Coronary artery (tissue), 2 donors: Measurements from ENCODE around the gene DHRS2.
"Not testable (repeated sequence)": the region's sequence is repeated elsewhere in the genome, so short reads cannot be mapped to it uniquely, and the experiment has no call there.

Source experiments
- DNase-seq: peaks from one replicate; pipeline ENCODE4 v3.0.0-alpha.2; 2017; ENCODE audit warnings: low spot score
- H3K27ac ChIP-seq, 2 donors: fragments of 200-600 bp; sonication (generic); one replicate each; pipeline ENCODE4 v1.5.1; 2016 to 2019
- H3K4me3 ChIP-seq: fragments of 200-600 bp; sonication (generic); 2 replicates; pipeline ENCODE4 v1.5.1; 2016; ENCODE audit warnings: mild to moderate bottlenecking, moderate library complexity
- TF ChIP-seq, protein P1 (sequence below): fragments of 200-600 bp; sonication (generic); IDR thresholded peaks from one replicate; pipeline ENCODE4 v1.5.1; 2019; ENCODE audit warnings: antibody characterized with exemption

Gene DHRS2

DNA sequence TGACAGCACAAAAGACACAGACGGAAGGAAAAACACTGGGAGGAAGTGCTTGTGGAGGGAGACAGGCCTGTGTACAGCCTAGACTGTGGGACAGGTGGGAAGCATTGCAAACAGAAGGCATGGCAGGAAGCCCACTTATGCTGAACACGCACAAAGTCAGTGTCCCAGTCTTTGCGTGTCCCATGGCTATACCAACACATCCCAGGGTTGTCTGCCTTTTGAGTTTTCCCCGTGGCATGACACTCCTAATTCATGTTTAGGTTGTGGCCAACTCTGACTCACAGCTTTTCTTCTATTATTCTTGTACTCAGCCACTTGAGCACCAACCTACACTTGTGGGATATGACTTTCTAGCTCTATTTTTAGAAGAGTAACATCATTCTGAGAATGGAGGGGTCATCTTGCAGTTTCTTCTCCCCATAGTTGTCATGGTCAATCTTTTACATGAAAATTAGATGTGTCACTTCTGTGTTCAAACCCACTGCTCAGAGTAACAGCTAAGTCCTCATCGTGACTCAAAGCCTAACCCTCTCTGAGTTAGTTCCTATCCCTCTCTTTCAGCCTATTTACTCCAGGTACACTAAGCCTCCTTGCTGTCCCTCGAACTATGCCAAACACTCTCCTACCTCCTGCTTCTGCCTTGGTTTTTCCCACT is 30.1 kb upstream of the DHRS2 start:
- TF ChIP-seq, protein P1, sequence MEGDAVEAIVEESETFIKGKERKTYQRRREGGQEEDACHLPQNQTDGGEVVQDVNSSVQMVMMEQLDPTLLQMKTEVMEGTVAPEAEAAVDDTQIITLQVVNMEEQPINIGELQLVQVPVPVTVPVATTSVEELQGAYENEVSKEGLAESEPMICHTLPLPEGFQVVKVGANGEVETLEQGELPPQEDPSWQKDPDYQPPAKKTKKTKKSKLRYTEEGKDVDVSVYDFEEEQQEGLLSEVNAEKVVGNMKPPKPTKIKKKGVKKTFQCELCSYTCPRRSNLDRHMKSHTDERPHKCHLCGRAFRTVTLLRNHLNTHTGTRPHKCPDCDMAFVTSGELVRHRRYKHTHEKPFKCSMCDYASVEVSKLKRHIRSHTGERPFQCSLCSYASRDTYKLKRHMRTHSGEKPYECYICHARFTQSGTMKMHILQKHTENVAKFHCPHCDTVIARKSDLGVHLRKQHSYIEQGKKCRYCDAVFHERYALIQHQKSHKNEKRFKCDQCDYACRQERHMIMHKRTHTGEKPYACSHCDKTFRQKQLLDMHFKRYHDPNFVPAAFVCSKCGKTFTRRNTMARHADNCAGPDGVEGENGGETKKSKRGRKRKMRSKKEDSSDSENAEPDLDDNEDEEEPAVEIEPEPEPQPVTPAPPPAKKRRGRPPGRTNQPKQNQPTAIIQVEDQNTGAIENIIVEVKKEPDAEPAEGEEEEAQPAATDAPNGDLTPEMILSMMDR, result no peak
- Histone ChIP-seq H3K4me3 (no peak overlapping the region), H3K27ac (no peak overlapping the region)
- DNase-seq, result no peak

DNA sequence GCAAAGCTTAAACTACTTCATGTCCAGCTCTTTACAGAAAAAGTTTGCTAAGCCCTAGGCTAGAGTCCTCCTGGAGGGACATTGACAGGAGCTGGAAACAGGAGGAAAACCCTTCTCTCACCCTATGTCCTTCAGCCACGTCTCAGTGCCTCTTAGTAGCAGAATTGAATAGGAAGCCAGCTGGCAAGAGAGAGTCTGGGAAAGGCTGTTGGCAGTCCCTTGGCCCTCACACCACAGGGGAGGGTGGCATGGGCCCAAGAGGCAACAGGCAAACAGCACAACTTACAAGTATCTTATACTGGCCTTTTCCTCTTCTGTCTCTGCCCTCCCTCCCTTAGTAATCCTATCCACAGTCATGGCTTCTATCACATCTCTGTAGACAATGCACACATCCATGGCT is 27.7 kb upstream of the DHRS2 start:
- no peak for DNase-seq
- TF ChIP-seq, protein P1, result no peak

DNA sequence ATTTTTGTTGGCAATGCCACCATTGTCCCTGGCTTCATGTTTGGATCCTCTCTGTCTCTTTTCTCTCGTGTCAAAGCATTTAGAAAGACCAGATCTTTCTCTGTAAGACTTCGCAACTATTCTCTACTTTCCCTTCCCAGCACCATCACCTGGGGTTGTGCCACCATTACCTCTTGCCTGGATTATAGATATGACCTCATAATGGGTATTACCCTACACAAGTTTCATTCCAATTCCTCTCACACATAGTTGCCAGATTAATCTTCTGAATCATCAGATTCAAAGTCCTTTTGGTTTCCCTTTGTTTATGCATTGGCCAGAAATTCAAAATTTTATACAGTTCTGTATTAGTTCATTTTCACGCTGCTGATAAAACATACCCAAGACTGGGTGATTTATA is 27.2 kb upstream of the DHRS2 start:
- DNase-seq, result no peak
- TF ChIP-seq, protein P1, result no peak
- Histone ChIP-seq H3K27ac (no peak overlapping the region), H3K4me3 (no peak overlapping the region)

More for the DNA sequence above, 27.7 kb upstream of the DHRS2 start:
- Histone ChIP-seq H3K4me3 (no peak overlapping the region), H3K27ac (no peak overlapping the region)

DNA sequence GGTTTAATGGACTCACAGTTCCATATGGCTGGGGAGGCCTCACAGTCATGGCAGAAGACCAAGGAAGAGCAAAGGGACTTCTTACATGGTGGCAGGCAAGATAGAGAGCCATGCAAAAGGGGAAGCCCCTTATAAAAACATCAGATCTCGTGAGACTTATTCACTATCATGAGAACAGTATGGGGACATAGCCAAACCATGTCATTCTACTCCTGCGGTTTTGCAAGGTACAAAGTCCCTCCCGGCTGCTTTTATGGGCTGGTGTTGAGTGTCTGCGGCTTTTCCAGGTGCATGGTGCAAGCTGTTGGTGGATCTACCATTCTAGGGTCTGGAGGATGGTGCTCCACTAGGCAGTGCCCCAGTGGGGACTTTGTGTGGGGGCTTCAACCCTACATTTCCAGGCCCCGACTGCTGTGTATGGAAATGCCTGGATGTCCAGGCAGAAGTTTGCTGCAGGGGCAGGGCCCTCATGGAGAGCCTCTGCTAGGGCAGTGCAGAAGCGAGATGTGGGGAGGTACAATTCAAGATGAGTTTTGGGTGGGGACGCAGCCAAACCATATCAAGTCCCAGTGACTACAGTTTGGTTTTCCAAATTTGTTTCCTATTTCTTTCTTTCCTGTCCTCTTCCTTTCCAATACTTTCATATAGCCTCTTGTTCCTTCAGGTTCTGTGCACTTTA is 26.6 kb upstream of the DHRS2 start:
- DNase-seq, H3K4me3 ChIP-seq, H3K27ac ChIP-seq: not testable (repeated sequence)

DNA sequence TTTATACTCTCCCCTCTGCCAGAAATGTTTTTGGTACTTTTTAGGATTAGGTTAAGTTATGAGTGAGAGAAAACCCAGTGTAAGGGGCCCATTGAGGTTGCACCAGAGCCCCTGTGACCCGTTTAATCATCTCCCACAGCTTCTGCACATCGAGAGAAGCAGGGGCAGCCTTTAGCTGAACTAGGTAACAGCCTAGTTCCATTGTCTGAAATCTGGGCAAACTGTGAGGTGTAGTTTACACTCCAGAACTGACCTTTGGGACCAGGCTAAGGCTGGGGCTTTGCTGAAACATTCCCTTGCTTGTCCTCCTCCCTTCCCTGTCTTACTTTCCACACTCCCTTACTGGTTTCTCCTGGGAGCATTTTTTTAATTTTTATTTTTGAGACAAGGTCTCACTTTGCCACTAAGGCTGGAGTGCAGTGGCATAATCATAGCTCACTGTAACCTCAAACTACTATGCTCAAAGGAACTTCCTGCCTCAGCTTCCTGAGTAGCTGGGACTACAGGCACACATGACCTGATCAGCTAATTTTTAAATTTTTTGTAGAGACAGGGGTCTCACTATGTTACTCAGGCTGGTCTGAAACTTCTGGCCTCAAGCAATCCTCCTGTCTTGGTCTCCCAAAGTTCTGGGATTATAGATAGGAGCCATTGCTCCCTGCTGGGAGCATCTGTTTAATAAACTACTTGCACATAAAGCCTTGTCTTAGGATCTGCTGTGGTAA is 25.9 kb upstream of the DHRS2 start:
- TF ChIP-seq, protein P1, result no peak
- Histone ChIP-seq H3K27ac (no peak overlapping the region), H3K4me3 (no peak overlapping the region)
- DNase-seq, result no peak

DNA sequence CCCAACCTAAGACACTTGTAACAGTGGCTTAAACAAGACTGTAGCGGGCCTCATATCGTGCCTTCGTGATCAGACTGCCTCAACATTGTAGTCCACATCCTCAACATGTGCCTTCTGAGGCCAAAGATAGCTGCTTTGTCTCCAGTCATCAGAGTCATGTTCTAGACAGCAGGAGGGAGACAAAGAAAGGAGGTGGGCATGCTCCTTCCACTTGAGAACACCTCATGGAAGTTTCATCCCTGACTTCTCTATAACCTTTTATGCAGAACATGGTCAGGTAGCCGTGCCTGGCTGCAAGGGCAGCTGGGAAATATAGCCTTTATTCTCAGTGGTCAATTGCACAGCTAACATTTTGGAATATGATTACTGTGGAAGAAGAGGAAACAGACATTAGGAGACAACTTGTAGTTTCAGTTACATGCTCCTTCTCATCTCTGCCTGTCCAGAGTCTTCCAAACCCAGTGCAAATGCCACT is 25.3 kb upstream of the DHRS2 start:
- Histone ChIP-seq H3K27ac (no peak overlapping the region), H3K4me3 (no peak overlapping the region)
- TF ChIP-seq, protein P1, result no peak
- no peak for DNase-seq

DNA sequence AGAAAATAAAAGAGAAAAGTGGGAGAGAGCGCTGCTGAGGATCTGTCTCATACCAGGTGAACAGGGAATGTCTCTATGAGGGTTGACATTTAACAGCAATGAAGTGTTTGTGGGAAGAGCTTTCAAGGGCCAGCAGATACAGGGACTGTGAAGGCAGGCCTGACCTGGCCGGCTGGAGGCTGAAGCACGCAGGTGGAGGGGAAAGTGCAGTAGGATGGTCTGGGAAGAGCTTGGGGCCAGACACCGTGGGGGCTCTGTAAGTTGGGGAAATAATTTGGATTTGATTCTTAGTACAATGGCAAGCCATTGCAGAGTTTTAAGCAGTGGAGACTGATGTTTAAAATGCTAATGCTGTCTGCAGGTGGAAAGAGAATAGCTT is 23.8 kb upstream of the DHRS2 start:
- Histone ChIP-seq H3K4me3 (no peak overlapping the region), H3K27ac (no peak overlapping the region)
- TF ChIP-seq, protein P1, result no peak
- no peak for DNase-seq
